Epithelial cell of proximal tubule (primary cell): ENCODE measurements around the gene AGBL4. TPM values are rescaled to one million over a fixed set of nuclear protein-coding genes. Genes with fewer than 3 reads are reported as not detected.

Experiments
- DNase-seq: peaks from one replicate; pipeline ENCODE4 v3.0.0-alpha.2; 2011; ENCODE audit warnings: low read depth
- H3K4me3 ChIP-seq: 2 replicates; pipeline ENCODE4 v1.5.1; 2011; ENCODE audit warnings: low read depth, mild to moderate bottlenecking, low read length
- CTCF ChIP-seq: conservative IDR thresholded peaks from 2 replicates; pipeline ENCODE4 v1.5.1; 2012; ENCODE audit warnings: low read depth, mild to moderate bottlenecking, low read length
- total RNA-seq: library from RNA; depleted of rRNA; stranded (reverse); fragments of >200 nt; gene quantifications from 2 replicates; pipeline ENCODE4 v1.2.3, GENCODE V29; 2015

AGBL4 gene
- total RNA-seq, 1 donor from 2014 or later = not detected

- TF ChIP-seq CTCF = no peak
- no peak overlapping the region for H3K4me3 ChIP-seq
- DNase-seq = no peak
Measured at GRCh38 chr1:48803474-48803873, 1220.3 kb downstream of the AGBL4 start.

- H3K4me3 ChIP-seq = no peak overlapping the region
- no peak for DNase-seq
- TF ChIP-seq CTCF = no peak
Measured at GRCh38 chr1:48794816-48795215, 1228.9 kb downstream of the AGBL4 start.

GRCh38 chr1:48793863-48794262 lies 1229.9 kb downstream of the AGBL4 start:
- H3K4me3 ChIP-seq = no peak overlapping the region
- TF ChIP-seq CTCF = no peak
- DNase-seq = no peak

GRCh38 chr1:48792961-48793360 lies 1230.8 kb downstream of the AGBL4 start:
- no peak for DNase-seq
- no peak for TF ChIP-seq CTCF

GRCh38 chr1:48790397-48790796 lies 1233.4 kb downstream of the AGBL4 start:
- TF ChIP-seq CTCF = no peak
- DNase-seq = no peak
- no peak overlapping the region for H3K4me3 ChIP-seq

More at GRCh38 chr1:48792961-48793360, 1230.8 kb downstream of the AGBL4 start:
- H3K4me3 ChIP-seq = no peak overlapping the region

GRCh38 chr1:48789903-48790302 lies 1233.9 kb downstream of the AGBL4 start:
- DNase-seq = no peak
- TF ChIP-seq CTCF = no peak
- no peak overlapping the region for H3K4me3 ChIP-seq

- no peak overlapping the region for H3K4me3 ChIP-seq
- no peak for DNase-seq
- no peak for TF ChIP-seq CTCF
Measured at GRCh38 chr1:48785869-48786268, 1237.9 kb downstream of the AGBL4 start.
